NCI-H69 (cell line): ENCODE results near the gene TMEM217.
"Not testable (repeated sequence)": the region's sequence is repeated elsewhere in the genome, so short reads cannot be mapped to it uniquely, and the experiment has no call there.

Source experiments
- DNase-seq: peaks from one replicate; lab custom pipeline; 2025; lab: John Stamatoyannopoulos, UW

The TMEM217 gene

GRCh38 chr6:37210313-37210968, 47.5 kb downstream of the TMEM217 start:
- DNase-seq = peak; percentile 89

- DNase-seq = no peak
These were observed 48.3 kb downstream of the TMEM217 start for GRCh38 chr6:37209461-37210205.

GRCh38 chr6:37208793-37209192, 49.2 kb downstream of the TMEM217 start:
- no peak for DNase-seq

- peak; percentile 88 for DNase-seq
These were observed 50.0 kb downstream of the TMEM217 start for GRCh38 chr6:37207903-37208456.

GRCh38 chr6:37206622-37207021, 51.3 kb downstream of the TMEM217 start:
- no peak for DNase-seq

GRCh38 chr6:37205997-37206340, 52.0 kb downstream of the TMEM217 start:
- DNase-seq = no peak

- no peak for DNase-seq
These were observed 52.6 kb downstream of the TMEM217 start for GRCh38 chr6:37205175-37205996.

GRCh38 chr6:37204014-37204751, 53.8 kb downstream of the TMEM217 start:
- DNase-seq = no peak

- peak; percentile 34 for DNase-seq
These were observed 55.0 kb downstream of the TMEM217 start for GRCh38 chr6:37202788-37203491.

- DNase-seq = no peak
These were observed 56.2 kb downstream of the TMEM217 start for GRCh38 chr6:37201726-37202125.

GRCh38 chr6:37200085-37200484, 57.9 kb downstream of the TMEM217 start:
- no peak for DNase-seq

- DNase-seq = not testable (repeated sequence)
These were observed 61.5 kb downstream of the TMEM217 start for GRCh38 chr6:37196451-37196850.

GRCh38 chr6:37194886-37195285, 63.1 kb downstream of the TMEM217 start:
- DNase-seq = not testable (repeated sequence)

- DNase-seq = no peak
These were observed 65.3 kb downstream of the TMEM217 start for GRCh38 chr6:37192666-37193065.

- no peak for DNase-seq
These were observed 67.8 kb downstream of the TMEM217 start for GRCh38 chr6:37190159-37190535.

GRCh38 chr6:37188962-37189510, 68.9 kb downstream of the TMEM217 start:
- DNase-seq = no peak

GRCh38 chr6:37187321-37188022, 70.5 kb downstream of the TMEM217 start:
- DNase-seq = no peak

GRCh38 chr6:37185949-37186720, 71.8 kb downstream of the TMEM217 start:
- not testable (repeated sequence) for DNase-seq
